IMR-90 (cell line): ENCODE results near the gene HMBS. TPM values are rescaled to one million over a fixed set of nuclear protein-coding genes. Genes with fewer than 3 reads are reported as not detected.

Source experiments
- ATAC-seq: fragments of 200-7000 bp; cut with Tn5 transposase; 2 replicates; pipeline ENCODE4 v1.9.1; 2020; ENCODE audit warnings: low read depth, mild to moderate bottlenecking, moderate library complexity
- BruUV-seq: library from RNA; stranded (reverse); fragments of 400-500 nt; replicated peaks from 2 replicates; lab custom pipeline; 2021; lab: Mats Ljungman, UMichigan
- CTCF ChIA-PET: fragments of 300-600 bp; formaldehyde crosslinking; extraction: SDS; loops from one replicate; lab custom pipeline; 2021; ENCODE audit warnings: antibody characterized with exemption; lab: Yijun Ruan, JAX
- POLR2A ChIA-PET: fragments of 300-600 bp; sonication (Branson Sonifier 250); formaldehyde crosslinking; loops from one replicate; lab custom pipeline; 2022; ENCODE audit warnings: antibody characterized with exemption; ENCODE audit not compliant: unreplicated experiment; lab: Charles Lee
- DNase-seq: peaks from one replicate; pipeline ENCODE4 v3.0.0; 2013
- H2AFZ ChIP-seq: replicated peaks from 2 replicates; pipeline ENCODE3; 2013; ENCODE audit warnings: low read length, mild to moderate bottlenecking; ENCODE audit not compliant: poor library complexity
- H2AK5ac ChIP-seq: 2 replicates; pipeline ENCODE4 v1.6.1; 2013; ENCODE audit warnings: low read depth, low read length, inconsistent platforms
- H2AK9ac ChIP-seq: replicated peaks from 2 replicates; pipeline ENCODE3; 2013; ENCODE audit warnings: mild to moderate bottlenecking, low read depth, low read length, moderate library complexity; ENCODE audit not compliant: poor library complexity
- H2BK120ac ChIP-seq: 2 replicates; pipeline ENCODE4 v1.6.1; 2013; ENCODE audit warnings: low read depth, low read length, inconsistent platforms
- H2BK15ac ChIP-seq: 3 replicates; pipeline ENCODE4 v1.6.1; 2013; ENCODE audit warnings: low read depth, low read length, inconsistent platforms
- H2BK20ac ChIP-seq: 2 replicates; pipeline ENCODE4 v1.6.1; 2013; ENCODE audit warnings: low read depth, mild to moderate bottlenecking, inconsistent platforms, low read length, moderate library complexity
- H2BK5ac ChIP-seq: 2 replicates; pipeline ENCODE4 v1.6.1; 2013; ENCODE audit warnings: mild to moderate bottlenecking, low read depth, low read length, inconsistent platforms; ENCODE audit not compliant: poor library complexity, severe bottlenecking
- H3K14ac ChIP-seq: replicated peaks from 2 replicates; pipeline ENCODE4 v1.6.1; 2013; ENCODE audit warnings: low read depth, low read length, inconsistent platforms
- H3K18ac ChIP-seq: 2 replicates; pipeline ENCODE4 v1.6.1; 2013; ENCODE audit warnings: low read depth, low read length, control low read depth
- H3K23ac ChIP-seq: 2 replicates; pipeline ENCODE4 v1.6.1; 2013; ENCODE audit warnings: low read depth, low read length, inconsistent platforms
- H3K27ac ChIP-seq: 2 replicates; pipeline ENCODE4 v1.5.1; 2013; ENCODE audit warnings: mild to moderate bottlenecking, control low read depth, low read length; ENCODE audit not compliant: insufficient read depth
- H3K27me3 ChIP-seq: 2 replicates; pipeline ENCODE4 v1.6.1; 2013; ENCODE audit warnings: low read length; ENCODE audit not compliant: control insufficient read depth, insufficient read depth
- H3K36me3 ChIP-seq: 2 replicates; pipeline ENCODE4 v1.6.1; 2013; ENCODE audit warnings: low read length, mixed read lengths; ENCODE audit not compliant: control insufficient read depth, insufficient read depth
- H3K4ac ChIP-seq: 2 replicates; pipeline ENCODE4 v1.6.1; 2013; ENCODE audit warnings: low read depth, low read length, inconsistent platforms
- H3K4me1 ChIP-seq: 2 replicates; pipeline ENCODE4 v1.6.1; 2013; ENCODE audit warnings: low read length, mixed read lengths; ENCODE audit not compliant: control insufficient read depth, insufficient read depth
- H3K4me2 ChIP-seq: 2 replicates; pipeline ENCODE4 v1.6.1; 2013; ENCODE audit warnings: low read depth, mild to moderate bottlenecking, control low read depth, low read length, moderate library complexity
- H3K4me3 ChIP-seq: 2 replicates; pipeline ENCODE4 v1.5.1; 2013; ENCODE audit warnings: low read depth, mild to moderate bottlenecking, control low read depth, low read length, moderate library complexity; ENCODE audit not compliant: insufficient read depth
- H3K56ac ChIP-seq: 2 replicates; pipeline ENCODE4 v1.6.1; 2013; ENCODE audit warnings: low read length, inconsistent platforms; ENCODE audit not compliant: insufficient read depth; ENCODE audit errors: extremely low read depth
- H3K79me1 ChIP-seq, 2 experiments: 2 replicates each; pipeline ENCODE4 v1.6.1; 2013; ENCODE audit warnings: low read length in 2 of 2, inconsistent platforms in 1 of 2, low read depth in 1 of 2
- H3K9ac ChIP-seq: 2 replicates; pipeline ENCODE4 v1.6.1; 2013; ENCODE audit warnings: low read depth, low read length, control low read depth
- H3K9me1 ChIP-seq: 2 replicates; pipeline ENCODE4 v1.6.1; 2013; ENCODE audit warnings: low read length, inconsistent platforms; ENCODE audit not compliant: insufficient read depth
- H3K9me3 ChIP-seq: 2 replicates; pipeline ENCODE4 v1.6.1; 2013; ENCODE audit warnings: low read length; ENCODE audit not compliant: control insufficient read depth, insufficient read depth
- H4K20me1 ChIP-seq: 2 replicates; pipeline ENCODE4 v1.6.1; 2013; ENCODE audit warnings: low read length, inconsistent platforms; ENCODE audit not compliant: insufficient read depth
- H4K5ac ChIP-seq: 2 replicates; pipeline ENCODE4 v1.6.1; 2013; ENCODE audit warnings: mild to moderate bottlenecking, low read depth, low read length, control low read depth
- H4K8ac ChIP-seq, 2 experiments: 2 replicates each; pipeline ENCODE4 v1.6.1; 2013; ENCODE audit warnings: low read depth in 2 of 2, low read length in 2 of 2, control low read depth in 1 of 2, inconsistent platforms in 1 of 2
- H4K91ac ChIP-seq: 2 replicates; pipeline ENCODE4 v1.6.1; 2013; ENCODE audit warnings: low read depth, low read length, inconsistent platforms; ENCODE audit not compliant: insufficient read depth
- CEBPB ChIP-seq: IDR thresholded peaks from 2 replicates; pipeline ENCODE4 v1.6.1; 2012; ENCODE audit warnings: low read depth, low read length, improper control_type of control experiment
- CHD1 ChIP-seq: IDR thresholded peaks from 2 replicates; pipeline ENCODE4 v1.6.1; 2012; ENCODE audit warnings: low read depth, low read length, improper control_type of control experiment
- ELK1 ChIP-seq: fragments of 150-350 bp; IDR thresholded peaks from 2 replicates; pipeline ENCODE4 v1.6.1; 2016; ENCODE audit warnings: low read depth, mild to moderate bottlenecking, low read length, moderate library complexity, borderline replicate concordance
- MAFK ChIP-seq: IDR thresholded peaks from 2 replicates; pipeline ENCODE4 v1.6.1; 2012; ENCODE audit warnings: low read depth, low read length, improper control_type of control experiment
- MAZ ChIP-seq: IDR thresholded peaks from 2 replicates; pipeline ENCODE4 v1.6.1; 2012; ENCODE audit warnings: low read depth, mild to moderate bottlenecking, low read length, improper control_type of control experiment, moderate library complexity, borderline replicate concordance
- MXI1 ChIP-seq: IDR thresholded peaks from 2 replicates; pipeline ENCODE4 v1.6.1; 2012; ENCODE audit warnings: low read depth, mild to moderate bottlenecking, low read length, moderate library complexity, borderline replicate concordance
- NFE2L2 ChIP-seq: fragments of 150-350 bp; IDR thresholded peaks from 2 replicates; pipeline ENCODE4 v1.6.1; 2016; ENCODE audit warnings: low read depth, mild to moderate bottlenecking, low read length
- RAD21 ChIP-seq: IDR thresholded peaks from 2 replicates; pipeline ENCODE4 v1.6.1; 2012; ENCODE audit warnings: low read length, improper control_type of control experiment
- SMC3 ChIP-seq: fragments of 150-350 bp; IDR thresholded peaks from 2 replicates; pipeline ENCODE4 v1.6.1; 2016; ENCODE audit warnings: low read depth, mild to moderate bottlenecking, antibody characterized with exemption, low read length, moderate library complexity
- USF2 ChIP-seq: fragments of 150-350 bp; IDR thresholded peaks from 2 replicates; pipeline ENCODE4 v1.6.1; 2017; ENCODE audit warnings: mild to moderate bottlenecking, antibody characterized with exemption, low read length, low read depth
- WGBS, 2 experiments: methylation state at CpG; one replicate each; pipeline versions ENCODE4 v1.1.5 to v1.1.7; 2013; ENCODE audit warnings: missing lambda C conversion rate in 2 of 2; ENCODE audit not compliant: insufficient read length in 1 of 2; ENCODE audit errors: extremely low coverage in 2 of 2; 5-methylcytosine and 5-hydroxymethylcytosine counted together
- dilution Hi-C: fragments of 300-500 bp; cut with HindIII; formaldehyde crosslinking; loops from one replicate; pipeline ENCODE4 v1.14.3; 2018; ENCODE audit warnings: low sequenced_read_pairs; ENCODE audit not compliant: unreplicated experiment
- in situ Hi-C: fragments of 300-500 bp; cut with MboI; formaldehyde crosslinking; loops from 3 replicates; pipeline ENCODE4 v1.14.3; 2019; ENCODE audit warnings: low sequenced_read_pairs, inconsistent platforms, mixed read lengths
- intact Hi-C: fragments of 100-400 bp; cut with micrococcal nuclease; formaldehyde crosslinking; loops from 2 replicates; pipeline ENCODE4 v1.10.0; 2022
- polyA plus RNA-seq, 3 experiments: library from polyadenylated mRNA; depleted of rRNA; stranded (reverse); fragments of >200 nt; gene quantifications; 2 replicates each; pipeline ENCODE4 v1.2.3, GENCODE V29; 2012; ENCODE audit warnings: low replicate concordance in 1 of 3
- total RNA-seq: library from RNA; depleted of rRNA; stranded (reverse); fragments of >200 nt; gene quantifications from 2 replicates; pipeline ENCODE4 v1.2.3, GENCODE V29; 2012

Gene HMBS
- total and polyA plus RNA-seq, 2 of the 4 experiments (the other 2 are of a cell fraction): 17.9 to 59.5 TPM

GRCh38 chr11:119067371-119068222 is 17.1 kb upstream of the HMBS start, which contains the start of gene VPS11 (continued):
- no peak for TF ChIP-seq ELK1

- Histone ChIP-seq H3K56ac (no peak overlapping the region), H3K9me1 (no peaks in the 10 kb centered on the region), H4K8ac (no peak overlapping the region), H2BK120ac (no peak overlapping the region), H3K18ac (no peak overlapping the region), H2BK20ac (no peak overlapping the region), H2BK15ac (no peak overlapping the region), H3K4me1 (no peaks in the 10 kb centered on the region), H3K9ac (no peak overlapping the region), H4K20me1 (no peaks in the 10 kb centered on the region), H2BK5ac (no peak overlapping the region), H3K23ac (no peak overlapping the region), H2AK5ac (no peak overlapping the region), H3K14ac (no peak overlapping the region), H3K36me3 (peaks cover 66% of the 10 kb centered on the region), H3K79me1 (0 out of 4 replicates have a peak, but pooled peaks cover 0 to 3% of the 10 kb centered on the region in 2 experiments), H4K5ac (no peak overlapping the region), H3K4me2 (no peak overlapping the region), H4K91ac (no peak overlapping the region), H3K27ac (no peak overlapping the region), H2AFZ (no peak overlapping the region), H3K4ac (no peak overlapping the region), H2AK9ac (no peak overlapping the region), H3K9me3 (no peaks in the 10 kb centered on the region), H3K27me3 (no peaks in the 10 kb centered on the region), H3K4me3 (no peak overlapping the region)
- WGBS, 2 experiments: 100% methylated on average over 7 of the region's 11 CpGs; no CpG with 5 or more reads in 1 of the 2 experiments
- no peak for TF ChIP-seq ELK1
- TF ChIP-seq USF2: no peak
- TF ChIP-seq RAD21: no peak
- no peak for TF ChIP-seq MAZ
- TF ChIP-seq NFE2L2: no peak
- TF ChIP-seq MXI1: no peak
- no peak for TF ChIP-seq MAFK
- TF ChIP-seq CHD1: no peak
- no peak for TF ChIP-seq SMC3
- TF ChIP-seq CEBPB: no peak
- ATAC-seq (no peak), DNase-seq (no peak)
- ChIA-PET POLR2A (no interaction called here), CTCF (no interaction called here)
- dilution Hi-C loops (no loop called here), in situ Hi-C loops (no loop called here), intact Hi-C loops (no loop called here)
- BruUV-seq: no TSS peak
Measured at GRCh38 chr11:119077839-119078238, 6.8 kb upstream of the HMBS start.
